Jurkat, Clone E6-1 (cell line): ENCODE measurements around the gene IGSF9B.

ENCODE experiments used
- DNase-seq: peaks from one replicate; pipeline ENCODE4 v3.0.0-alpha.2; 2011; ENCODE audit warnings: low read depth, low spot score
- H3K4me3 ChIP-seq: 2 replicates; pipeline ENCODE4 v1.5.1; 2011; ENCODE audit warnings: mild to moderate bottlenecking, low read length, control low read depth, moderate library complexity

The IGSF9B gene

GRCh38 chr11:133927690-133928627 is 28.8 kb downstream of the IGSF9B start:
- peak overlapping the region; percentile 47 for H3K4me3 ChIP-seq
- DNase-seq, result peak; percentile 71

GRCh38 chr11:133926466-133927246 is 30.1 kb downstream of the IGSF9B start:
- DNase-seq, result no peak
- H3K4me3 ChIP-seq, result no peak overlapping the region

GRCh38 chr11:133925756-133926155 is 31.0 kb downstream of the IGSF9B start:
- no peak for DNase-seq
- no peak overlapping the region for H3K4me3 ChIP-seq

- H3K4me3 ChIP-seq, result no peak overlapping the region
- DNase-seq, result no peak
Measured at GRCh38 chr11:133924661-133925060, 32.1 kb downstream of the IGSF9B start.

- H3K4me3 ChIP-seq, result no peak overlapping the region
- no peak for DNase-seq
Measured at GRCh38 chr11:133922078-133922870, 34.5 kb downstream of the IGSF9B start.

GRCh38 chr11:133921513-133921912 is 35.3 kb downstream of the IGSF9B start:
- DNase-seq, result no peak
- no peak overlapping the region for H3K4me3 ChIP-seq

- no peak overlapping the region for H3K4me3 ChIP-seq
- DNase-seq, result no peak
Measured at GRCh38 chr11:133921026-133921425, 35.7 kb downstream of the IGSF9B start.

GRCh38 chr11:133920109-133920990 is 36.4 kb downstream of the IGSF9B start:
- no peak for DNase-seq
- H3K4me3 ChIP-seq, result no peak overlapping the region

- no peak overlapping the region for H3K4me3 ChIP-seq
- no peak for DNase-seq
Measured at GRCh38 chr11:133919330-133920108, 37.2 kb downstream of the IGSF9B start.

- no peak for DNase-seq
- no peak overlapping the region for H3K4me3 ChIP-seq
Measured at GRCh38 chr11:133918608-133919260, 38.0 kb downstream of the IGSF9B start.

- H3K4me3 ChIP-seq, result no peak overlapping the region
Measured at GRCh38 chr11:133917921-133918607, 38.7 kb downstream of the IGSF9B start.

GRCh38 chr11:133916784-133917440 is 39.9 kb downstream of the IGSF9B start:
- no peak overlapping the region for H3K4me3 ChIP-seq
- no peak for DNase-seq

More at GRCh38 chr11:133917921-133918607, 38.7 kb downstream of the IGSF9B start:
- DNase-seq, result no peak

GRCh38 chr11:133913761-133914160 is 43.0 kb downstream of the IGSF9B start:
- H3K4me3 ChIP-seq, result no peak overlapping the region
- no peak for DNase-seq

GRCh38 chr11:133911171-133911570 is 45.6 kb downstream of the IGSF9B start:
- DNase-seq, result peak; percentile 27

GRCh38 chr11:133910101-133910500 is 46.7 kb downstream of the IGSF9B start:
- H3K4me3 ChIP-seq, result no peak overlapping the region
- DNase-seq, result no peak

More at GRCh38 chr11:133911171-133911570, 45.6 kb downstream of the IGSF9B start:
- H3K4me3 ChIP-seq, result no peak overlapping the region

GRCh38 chr11:133908827-133909226 is 47.9 kb downstream of the IGSF9B start:
- no peak for DNase-seq
- H3K4me3 ChIP-seq, result no peak overlapping the region
